Subcutaneous adipose tissue (tissue), 4 donors: ENCODE data around the gene GM2A. TPM values are rescaled to one million over a fixed set of nuclear protein-coding genes. Genes with fewer than 3 reads are reported as not detected.

ENCODE experiments used
- CTCF ChIP-seq: fragments of 450-650 bp; IDR thresholded peaks from one replicate; pipeline ENCODE4 v1.5.1; 2016; ENCODE audit warnings: low read depth, mild to moderate bottlenecking, control low read depth, antibody characterized with exemption, moderate library complexity
- total RNA-seq, 4 donors: library from RNA; depleted of rRNA; stranded (reverse); fragments of >200 nt; gene quantifications; one replicate each; pipeline ENCODE4 v1.1.0, GENCODE V29; 2016

Gene GM2A
- total RNA-seq, 4 donors from 2014 or later = 22.6 to 159 (median 34.0) TPM

- no peak for TF ChIP-seq CTCF
These were observed 7.2 kb upstream of the GM2A start for GRCh38 chr5:151245680-151246219.

GRCh38 chr5:151248651-151249050, 4.3 kb upstream of the GM2A start:
- TF ChIP-seq CTCF = no peak

GRCh38 chr5:151249281-151249680, 3.7 kb upstream of the GM2A start:
- TF ChIP-seq CTCF = no peak

- TF ChIP-seq CTCF = no peak
These were observed 2.5 kb upstream of the GM2A start for GRCh38 chr5:151250346-151251000.

- TF ChIP-seq CTCF = no peak
These were observed 1.9 kb upstream of the GM2A start for GRCh38 chr5:151251001-151251551.

- TF ChIP-seq CTCF = no peak
These were observed 1.4 kb upstream of the GM2A start for GRCh38 chr5:151251621-151252020.

- TF ChIP-seq CTCF = no peak
These were observed 593 bp downstream of the GM2A start for GRCh38 chr5:151253605-151253950.
